Mesothelial cell of epicardium (in vitro differentiated cells): Measurements from ENCODE around the gene CIB4. TPM values are rescaled to one million over a fixed set of nuclear protein-coding genes. Genes with fewer than 3 reads are reported as not detected.

Source experiments
- DNase-seq, 2 experiments: peaks; one replicate each; pipeline ENCODE4 v3.0.0; 2021; ENCODE audit warnings: low spot score in 2 of 2; ENCODE audit not compliant: unreplicated experiment in 2 of 2
- H3K27ac Mint-ChIP-seq: 2 replicates; pipeline ENCODE4 v1.8.0; 2021; ENCODE audit warnings: mixed read lengths
- H3K27me3 Mint-ChIP-seq: 2 replicates; pipeline ENCODE4 v1.8.0; 2021; ENCODE audit warnings: low read depth, mixed read lengths
- H3K36me3 Mint-ChIP-seq: 2 replicates; pipeline ENCODE4 v1.8.0; 2021; ENCODE audit warnings: mixed read lengths
- H3K4me1 Mint-ChIP-seq: 2 replicates; pipeline ENCODE4 v1.8.0; 2021; ENCODE audit warnings: mixed read lengths
- H3K4me3 Mint-ChIP-seq: 2 replicates; pipeline ENCODE4 v1.8.0; 2021; ENCODE audit warnings: mild to moderate bottlenecking, moderate library complexity, mixed read lengths
- H3K9me3 Mint-ChIP-seq: 2 replicates; pipeline ENCODE4 v1.8.0; 2021; ENCODE audit warnings: mixed read lengths
- total RNA-seq: library from RNA; stranded (reverse); gene quantifications from 3 replicates; pipeline ENCODE4 v1.2.1, GENCODE V29; 2021
- TF ChIP-seq, protein P1 (sequence below): fragments of 200-600 bp; sonication (generic); IDR thresholded peaks from one replicate; pipeline ENCODE4 v1.5.0; 2021; ENCODE audit warnings: antibody characterized with exemption; ENCODE audit not compliant: unreplicated experiment

Gene CIB4
- total RNA-seq, 1 donor from 2014 or later: not detected

DNA sequence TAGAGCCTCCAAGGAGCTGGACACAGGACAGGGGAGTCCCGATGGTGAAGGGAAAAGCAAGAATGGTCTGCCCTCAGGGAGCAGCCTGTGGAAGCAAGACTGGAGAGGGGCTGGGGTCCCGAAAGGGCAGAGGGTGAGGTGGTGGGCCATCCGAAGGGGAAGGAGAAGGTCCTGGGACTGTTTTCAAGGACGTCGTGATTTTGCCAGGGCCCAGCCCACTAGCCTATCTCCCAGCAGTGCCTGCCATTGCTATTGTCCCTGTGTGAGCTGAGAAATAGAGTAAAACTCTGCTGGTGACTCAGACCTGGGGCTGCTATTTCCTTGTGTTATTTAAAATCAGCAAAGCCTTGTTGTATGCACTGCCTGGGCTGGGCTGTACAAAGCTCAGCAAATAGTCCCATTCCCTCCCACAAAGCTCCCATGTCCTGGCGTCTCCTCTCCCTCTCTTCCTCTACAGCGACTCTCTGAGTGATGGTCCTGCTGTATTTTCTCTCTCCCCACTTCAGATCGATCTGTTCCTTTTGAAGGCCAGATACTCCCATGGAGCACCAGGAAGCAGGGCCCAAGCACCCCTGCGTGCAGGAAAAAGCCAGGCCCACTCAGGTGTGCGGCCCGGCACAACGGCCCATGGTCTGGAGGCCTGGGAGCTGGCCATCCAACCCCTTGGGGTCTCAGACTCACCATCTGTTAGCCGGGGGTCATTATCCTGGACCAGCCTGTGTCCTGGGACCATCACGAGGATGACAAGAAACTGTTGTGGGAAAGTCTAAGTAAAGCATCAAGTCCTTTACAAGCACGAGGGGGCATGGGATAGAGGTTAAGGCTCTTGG is 98.3 kb downstream of the CIB4 start:
- H3K36me3 Mint-ChIP-seq: no peaks in the 10 kb centered on the region

DNA sequence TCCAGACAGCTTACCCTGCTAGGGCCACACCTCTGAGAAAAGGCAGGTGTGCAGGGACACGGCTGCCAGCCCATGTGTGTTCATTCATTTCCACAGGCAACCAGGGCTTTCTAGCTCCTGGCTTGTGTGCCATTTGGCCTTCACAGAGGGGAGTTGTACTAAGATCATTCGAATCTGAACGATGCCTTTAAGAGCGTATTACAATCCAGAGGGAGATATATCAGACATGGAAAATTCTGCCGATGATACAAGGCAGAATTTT is 99.0 kb downstream of the CIB4 start:
- TF ChIP-seq, protein P1, sequence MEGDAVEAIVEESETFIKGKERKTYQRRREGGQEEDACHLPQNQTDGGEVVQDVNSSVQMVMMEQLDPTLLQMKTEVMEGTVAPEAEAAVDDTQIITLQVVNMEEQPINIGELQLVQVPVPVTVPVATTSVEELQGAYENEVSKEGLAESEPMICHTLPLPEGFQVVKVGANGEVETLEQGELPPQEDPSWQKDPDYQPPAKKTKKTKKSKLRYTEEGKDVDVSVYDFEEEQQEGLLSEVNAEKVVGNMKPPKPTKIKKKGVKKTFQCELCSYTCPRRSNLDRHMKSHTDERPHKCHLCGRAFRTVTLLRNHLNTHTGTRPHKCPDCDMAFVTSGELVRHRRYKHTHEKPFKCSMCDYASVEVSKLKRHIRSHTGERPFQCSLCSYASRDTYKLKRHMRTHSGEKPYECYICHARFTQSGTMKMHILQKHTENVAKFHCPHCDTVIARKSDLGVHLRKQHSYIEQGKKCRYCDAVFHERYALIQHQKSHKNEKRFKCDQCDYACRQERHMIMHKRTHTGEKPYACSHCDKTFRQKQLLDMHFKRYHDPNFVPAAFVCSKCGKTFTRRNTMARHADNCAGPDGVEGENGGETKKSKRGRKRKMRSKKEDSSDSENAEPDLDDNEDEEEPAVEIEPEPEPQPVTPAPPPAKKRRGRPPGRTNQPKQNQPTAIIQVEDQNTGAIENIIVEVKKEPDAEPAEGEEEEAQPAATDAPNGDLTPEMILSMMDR: no peak
- no peak for DNase-seq
- H3K4me1 Mint-ChIP-seq: peaks cover 6% of the 10 kb centered on the region
- H3K36me3 Mint-ChIP-seq: no peaks in the 10 kb centered on the region
- no peaks in the 10 kb centered on the region for H3K9me3 Mint-ChIP-seq
- H3K27me3 Mint-ChIP-seq: no peaks in the 10 kb centered on the region
- no peak overlapping the region for H3K27ac Mint-ChIP-seq
- no peak overlapping the region for H3K4me3 Mint-ChIP-seq

More for the DNA sequence above, 98.3 kb downstream of the CIB4 start:
- Mint-ChIP-seq H3K27me3 (no peaks in the 10 kb centered on the region), H3K27ac (no peak overlapping the region), H3K4me1 (peaks cover 6% of the 10 kb centered on the region), H3K4me3 (no peak overlapping the region), H3K9me3 (no peaks in the 10 kb centered on the region)
- TF ChIP-seq, protein P1: no peak
- no peak for DNase-seq

DNA sequence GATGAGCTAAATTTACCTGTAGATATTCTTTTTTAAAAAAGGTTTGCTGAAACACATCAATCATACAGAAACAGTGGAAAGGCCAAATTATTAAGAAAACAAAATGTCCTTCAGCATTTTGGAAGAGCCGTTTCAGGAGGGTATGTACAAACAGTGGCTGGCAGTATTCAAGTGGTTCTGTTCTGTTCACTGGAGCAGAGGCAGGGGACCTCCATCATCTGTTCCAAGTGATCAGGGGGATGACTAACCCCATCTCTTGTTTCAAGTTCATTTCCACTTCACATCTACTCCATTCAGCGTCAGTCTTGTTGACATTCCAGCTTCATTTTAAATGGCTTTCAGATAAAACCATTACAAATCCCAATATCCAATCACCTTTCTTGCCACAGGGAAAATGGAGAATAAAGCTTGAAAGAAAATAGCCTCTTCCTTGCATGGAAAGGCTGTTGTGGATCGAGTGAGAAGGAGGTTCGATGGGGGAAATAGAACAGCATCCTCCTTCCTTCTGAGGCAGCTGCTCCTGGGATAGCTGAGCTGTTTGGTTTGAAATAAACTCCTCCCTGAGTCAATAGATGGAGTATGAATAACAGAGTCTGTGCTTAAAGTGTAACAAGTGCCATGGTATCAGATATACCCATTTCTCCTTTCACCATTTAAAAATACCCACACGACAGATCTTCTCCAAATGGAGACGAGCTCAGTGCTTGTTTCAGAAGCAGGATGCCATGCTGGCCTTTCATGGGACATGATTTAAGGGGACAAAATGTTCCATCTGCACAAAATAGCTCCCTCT is 99.6 kb downstream of the CIB4 start:
- H3K4me3 Mint-ChIP-seq: no peak overlapping the region
- H3K27me3 Mint-ChIP-seq: no peaks in the 10 kb centered on the region
- H3K36me3 Mint-ChIP-seq: no peaks in the 10 kb centered on the region
- DNase-seq: no peak
- peaks cover 6% of the 10 kb centered on the region for H3K4me1 Mint-ChIP-seq
- TF ChIP-seq, protein P1: no peak
- no peaks in the 10 kb centered on the region for H3K9me3 Mint-ChIP-seq
- no peak overlapping the region for H3K27ac Mint-ChIP-seq

DNA sequence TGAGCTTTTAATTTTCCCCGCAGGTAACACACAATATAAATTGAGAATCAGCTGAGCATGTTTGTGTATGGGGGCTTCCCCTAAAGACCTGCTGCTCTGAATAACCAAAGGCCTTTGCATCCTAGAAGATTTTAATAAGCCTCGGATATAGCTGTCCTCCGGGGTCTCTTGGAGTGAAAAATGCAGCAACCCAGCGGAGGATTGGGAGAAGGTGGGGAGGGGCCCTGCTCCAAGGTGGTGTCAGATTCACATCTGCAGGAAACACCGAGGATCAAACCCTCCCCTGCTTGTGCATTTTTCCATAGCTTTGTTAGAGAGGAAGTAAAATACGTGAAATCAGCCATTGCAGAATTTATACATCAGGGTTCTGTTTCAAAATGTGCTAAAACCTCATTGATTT is 100.2 kb downstream of the CIB4 start:
- H3K27me3 Mint-ChIP-seq: no peaks in the 10 kb centered on the region
- no peak for DNase-seq
- H3K27ac Mint-ChIP-seq: no peak overlapping the region
- H3K9me3 Mint-ChIP-seq: no peaks in the 10 kb centered on the region
- no peaks in the 10 kb centered on the region for H3K36me3 Mint-ChIP-seq
- H3K4me1 Mint-ChIP-seq: peaks cover 6% of the 10 kb centered on the region
- H3K4me3 Mint-ChIP-seq: no peak overlapping the region
- TF ChIP-seq, protein P1: no peak

DNA sequence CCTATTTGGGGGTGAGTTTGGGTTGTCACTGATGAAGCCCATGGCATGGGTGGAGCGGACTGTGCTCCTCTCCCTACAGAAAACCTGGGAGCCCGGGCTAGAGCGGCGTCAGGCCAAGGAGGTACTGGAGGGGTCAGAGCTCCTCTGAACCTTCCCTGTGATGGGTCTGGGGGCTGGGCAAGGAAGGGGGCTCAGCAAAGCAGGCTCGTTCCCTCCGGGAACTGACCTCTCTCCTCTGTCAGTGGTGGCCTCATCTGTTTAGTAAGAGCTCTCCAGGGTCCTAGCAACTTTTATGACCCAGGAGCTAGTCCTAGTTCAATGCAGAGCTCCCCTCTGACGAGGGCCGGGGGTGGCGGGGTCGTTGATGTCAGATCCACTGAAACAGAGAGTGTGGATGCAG is 100.9 kb downstream of the CIB4 start:
- Mint-ChIP-seq H3K4me1 (peaks cover 6% of the 10 kb centered on the region), H3K4me3 (no peak overlapping the region), H3K27me3 (no peaks in the 10 kb centered on the region), H3K36me3 (no peaks in the 10 kb centered on the region), H3K9me3 (no peaks in the 10 kb centered on the region), H3K27ac (no peak overlapping the region)
- no peak for DNase-seq
- TF ChIP-seq, protein P1: no peak
